LNCAP (cell line): Measurements from ENCODE around the gene HABP2.

Source experiments
- TF ChIP-seq, protein P1 (sequence below): fragments of 450-650 bp; IDR thresholded peaks from 2 replicates; pipeline ENCODE4 v1.5.1; 2017; ENCODE audit warnings: mild to moderate bottlenecking

HABP2 gene

DNA sequence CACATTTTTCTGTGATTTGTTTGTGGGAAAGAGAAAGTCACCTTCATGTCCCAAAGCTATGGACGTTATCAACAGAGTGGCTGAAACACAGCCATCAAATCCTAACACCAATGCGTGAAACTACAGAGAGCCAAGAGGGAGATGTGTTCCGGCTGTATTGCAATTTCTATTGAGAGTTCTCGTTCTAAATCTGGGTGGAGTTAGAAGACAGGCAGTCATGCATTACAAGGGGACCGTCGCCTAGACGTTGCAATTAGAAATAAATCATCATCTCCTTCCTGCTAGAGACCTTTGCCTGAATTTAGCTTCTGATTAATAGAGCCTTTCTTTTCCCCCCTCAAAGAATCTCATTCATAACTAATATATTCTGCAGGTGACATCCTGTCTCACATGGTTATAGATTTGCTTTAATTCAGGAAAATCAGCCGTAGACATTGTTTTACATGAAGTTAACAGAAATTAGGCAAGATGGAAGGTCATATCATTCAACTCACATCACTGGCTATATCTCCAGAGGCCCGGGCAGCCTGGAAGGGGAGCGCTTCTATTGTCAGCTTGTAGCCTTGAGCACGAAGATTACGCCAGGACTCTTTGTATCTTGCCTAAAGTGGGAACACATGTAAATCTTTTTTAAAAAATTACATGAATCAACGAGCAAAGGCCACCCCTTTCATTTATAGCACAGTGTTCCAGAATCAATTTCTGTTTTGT is 52.6 kb downstream of the HABP2 start:
- TF ChIP-seq, protein P1, sequence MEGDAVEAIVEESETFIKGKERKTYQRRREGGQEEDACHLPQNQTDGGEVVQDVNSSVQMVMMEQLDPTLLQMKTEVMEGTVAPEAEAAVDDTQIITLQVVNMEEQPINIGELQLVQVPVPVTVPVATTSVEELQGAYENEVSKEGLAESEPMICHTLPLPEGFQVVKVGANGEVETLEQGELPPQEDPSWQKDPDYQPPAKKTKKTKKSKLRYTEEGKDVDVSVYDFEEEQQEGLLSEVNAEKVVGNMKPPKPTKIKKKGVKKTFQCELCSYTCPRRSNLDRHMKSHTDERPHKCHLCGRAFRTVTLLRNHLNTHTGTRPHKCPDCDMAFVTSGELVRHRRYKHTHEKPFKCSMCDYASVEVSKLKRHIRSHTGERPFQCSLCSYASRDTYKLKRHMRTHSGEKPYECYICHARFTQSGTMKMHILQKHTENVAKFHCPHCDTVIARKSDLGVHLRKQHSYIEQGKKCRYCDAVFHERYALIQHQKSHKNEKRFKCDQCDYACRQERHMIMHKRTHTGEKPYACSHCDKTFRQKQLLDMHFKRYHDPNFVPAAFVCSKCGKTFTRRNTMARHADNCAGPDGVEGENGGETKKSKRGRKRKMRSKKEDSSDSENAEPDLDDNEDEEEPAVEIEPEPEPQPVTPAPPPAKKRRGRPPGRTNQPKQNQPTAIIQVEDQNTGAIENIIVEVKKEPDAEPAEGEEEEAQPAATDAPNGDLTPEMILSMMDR, result no peak

DNA sequence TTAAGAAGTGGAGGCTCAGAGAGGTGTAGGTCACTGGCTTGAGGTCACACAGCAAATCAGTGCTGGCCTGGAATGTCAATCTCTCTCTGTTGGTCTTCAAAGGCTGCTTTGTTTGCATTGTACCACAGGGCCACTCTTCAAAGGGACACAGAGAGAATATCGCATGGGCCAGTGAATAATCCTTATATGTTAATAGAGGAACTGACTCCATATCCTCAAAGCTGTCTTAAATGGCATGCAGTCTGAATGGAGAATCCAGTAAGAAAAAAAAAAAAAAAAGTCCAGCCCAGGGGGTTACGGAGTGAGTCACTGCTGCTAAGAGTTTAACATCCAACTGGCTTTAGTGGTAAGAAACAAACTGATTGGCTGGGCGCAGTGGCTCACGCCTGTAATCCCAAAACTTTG is 56.9 kb downstream of the HABP2 start:
- TF ChIP-seq, protein P1, result no peak

DNA sequence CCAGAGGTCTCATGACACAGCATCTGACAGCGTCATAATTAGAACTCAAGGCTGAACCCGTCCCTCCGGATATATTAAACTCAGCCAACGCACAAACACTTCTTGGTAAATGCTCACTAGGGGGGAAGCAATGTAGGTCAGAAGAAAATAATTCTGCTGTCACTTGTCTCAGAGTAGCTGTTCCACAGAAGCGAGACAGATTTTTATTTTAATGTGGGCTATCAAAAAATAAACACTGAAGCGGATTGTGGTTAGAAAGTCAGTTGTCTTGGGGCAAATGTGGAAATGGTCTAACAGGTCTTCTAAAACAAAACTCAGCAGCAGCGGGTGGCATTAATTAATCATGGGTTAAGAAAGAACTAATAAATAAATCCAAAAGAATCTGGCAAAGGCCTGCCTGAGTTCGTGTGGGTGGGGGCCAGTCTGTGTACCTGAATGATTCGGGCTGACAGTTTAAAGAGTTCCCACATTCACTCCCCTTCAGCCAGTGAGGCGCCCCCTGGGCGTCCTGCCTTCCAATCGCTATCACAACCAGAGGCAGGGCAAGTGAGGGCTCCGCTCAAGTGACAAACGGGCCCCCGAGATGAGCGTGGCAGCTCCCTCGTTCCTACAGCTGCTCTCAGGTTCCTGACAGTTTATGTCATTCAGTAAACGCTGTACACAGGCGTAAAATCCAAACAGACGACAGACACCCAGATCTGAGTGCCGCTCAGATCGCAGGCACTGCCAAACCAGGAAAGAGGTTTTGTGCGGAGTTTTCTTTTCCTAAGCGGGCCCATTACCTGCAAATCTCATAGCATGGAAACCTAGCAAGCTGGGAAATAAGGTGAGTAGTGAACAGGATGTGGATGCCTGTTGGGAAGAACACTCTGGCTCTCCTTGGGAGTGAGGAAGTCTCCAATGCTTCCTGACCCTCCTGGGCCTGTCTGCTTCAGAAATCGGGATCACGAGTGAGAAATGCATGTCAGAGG is 58.1 kb downstream of the HABP2 start:
- TF ChIP-seq, protein P1, result no peak

DNA sequence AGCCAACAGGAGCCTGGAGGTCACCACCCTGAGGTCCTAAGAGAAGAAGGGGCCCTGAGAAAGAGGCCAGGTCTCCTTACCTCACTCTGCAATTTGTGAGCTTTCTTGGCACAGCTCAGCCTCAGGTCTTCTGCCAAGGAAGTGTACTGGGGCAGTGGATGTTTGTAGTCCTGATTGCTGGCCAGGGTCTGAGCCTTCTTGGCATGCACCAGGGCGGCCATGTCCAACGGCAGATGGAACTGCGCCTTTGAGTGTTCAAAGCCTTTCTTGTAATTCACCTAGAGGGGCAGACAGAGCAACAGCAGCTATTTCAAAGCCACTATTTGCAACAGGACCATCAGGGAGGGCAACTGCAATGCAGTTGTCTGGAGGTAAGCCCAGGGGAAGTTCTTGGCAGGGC is 59.3 kb downstream of the HABP2 start:
- TF ChIP-seq, protein P1, result no peak

- TF ChIP-seq, protein P1, result no peak
Measured at GRCh38 chr10:113613427-113613826, 60.6 kb downstream of the HABP2 start.

GRCh38 chr10:113613977-113614690 is 61.3 kb downstream of the HABP2 start:
- TF ChIP-seq, protein P1, result no peak
